GM19043 (cell line): Measurements from ENCODE around the gene SLC9A6.

Experiments used
- ATAC-seq: cut with Tn5 transposase; IDR thresholded peaks from one replicate; pipeline ENCODE4 v1.9.1; 2021; ENCODE audit warnings: low read depth; ENCODE audit not compliant: unreplicated experiment

SLC9A6 gene

GRCh38 chrX:135985157-135985972 is at the start of gene SLC9A6:
Gene SLC9A6, plus strand, starts transcription at chrX:135985435. Its CDS starts 224 bp downstream, at chrX:135985659.
- ATAC-seq: peak; percentile 94

- ATAC-seq: no peak
Observed at GRCh38 chrX:135944486-135944885, 40.7 kb upstream of the SLC9A6 start.

- no peak for ATAC-seq
Observed at GRCh38 chrX:135951291-135951690, 33.9 kb upstream of the SLC9A6 start.

GRCh38 chrX:135973025-135973547 is 12.1 kb upstream of the SLC9A6 start:
- ATAC-seq: peak; percentile 38

GRCh38 chrX:135973548-135974278 is 11.5 kb upstream of the SLC9A6 start, which contains the start of gene MMGT1:
Gene MMGT1, minus strand, starts transcription at chrX:135973988. Its CDS starts 313 bp downstream, at chrX:135973675.
- peak; percentile 76 for ATAC-seq

GRCh38 chrX:135974279-135974856 is 10.9 kb upstream of the SLC9A6 start:
- ATAC-seq: no peak

GRCh38 chrX:135975421-135975820 is 9.8 kb upstream of the SLC9A6 start:
- ATAC-seq: no peak

GRCh38 chrX:135977611-135978010 is 7.6 kb upstream of the SLC9A6 start:
- ATAC-seq: no peak

GRCh38 chrX:135981010-135981409 is 4.2 kb upstream of the SLC9A6 start:
- no peak for ATAC-seq

GRCh38 chrX:135981668-135982067 is 3.6 kb upstream of the SLC9A6 start:
- no peak for ATAC-seq

- no peak for ATAC-seq
Observed at GRCh38 chrX:135982860-135983259, 2.4 kb upstream of the SLC9A6 start.

- no peak for ATAC-seq
Observed at GRCh38 chrX:135984256-135984655, 979 bp upstream of the SLC9A6 start.

- ATAC-seq: peak; percentile 9
Observed at GRCh38 chrX:135984791-135985156, 461 bp upstream of the SLC9A6 start.

- ATAC-seq: no peak
Observed at GRCh38 chrX:135985973-135986310, 707 bp downstream of the SLC9A6 start.

GRCh38 chrX:135988245-135988644 is 3.0 kb downstream of the SLC9A6 start:
- no peak for ATAC-seq

- ATAC-seq: no peak
Observed at GRCh38 chrX:136015016-136015415, 29.8 kb downstream of the SLC9A6 start.

- no peak for ATAC-seq
Observed at GRCh38 chrX:136016881-136017280, 31.6 kb downstream of the SLC9A6 start.

- no peak for ATAC-seq
Observed at GRCh38 chrX:136019226-136019625, 34.0 kb downstream of the SLC9A6 start.

GRCh38 chrX:136021160-136021559 is 35.9 kb downstream of the SLC9A6 start:
- peak; percentile 83 for ATAC-seq

- ATAC-seq: peak; percentile 60
Observed at GRCh38 chrX:136021903-136022302, 36.7 kb downstream of the SLC9A6 start.

- no peak for ATAC-seq
Observed at GRCh38 chrX:136025091-136025490, 39.9 kb downstream of the SLC9A6 start.
